HG02642 (cell line): Measurements from ENCODE around the gene TRHDE.

ENCODE experiments used
- ATAC-seq: cut with Tn5 transposase; IDR thresholded peaks from one replicate; pipeline ENCODE4 v1.9.1; 2021; ENCODE audit warnings: mild to moderate bottlenecking; ENCODE audit not compliant: unreplicated experiment, poor library complexity

The TRHDE gene

GRCh38 chr12:72433298-72433697 lies 161.1 kb downstream of the TRHDE start:
- no peak for ATAC-seq

GRCh38 chr12:72434999-72435398 lies 162.8 kb downstream of the TRHDE start:
- ATAC-seq: no peak

GRCh38 chr12:72442217-72442616 lies 170.0 kb downstream of the TRHDE start:
- ATAC-seq: no peak

GRCh38 chr12:72444125-72444524 lies 172.0 kb downstream of the TRHDE start:
- ATAC-seq: no peak

GRCh38 chr12:72444566-72444965 lies 172.4 kb downstream of the TRHDE start:
- ATAC-seq: no peak

GRCh38 chr12:72448089-72448488 lies 175.9 kb downstream of the TRHDE start:
- ATAC-seq: no peak

GRCh38 chr12:72448805-72449204 lies 176.6 kb downstream of the TRHDE start:
- ATAC-seq: no peak

- no peak for ATAC-seq
These were observed 180.9 kb downstream of the TRHDE start for GRCh38 chr12:72453066-72453465.

- no peak for ATAC-seq
These were observed 181.4 kb downstream of the TRHDE start for GRCh38 chr12:72453550-72453949.

GRCh38 chr12:72464471-72464870 lies 192.3 kb downstream of the TRHDE start:
- ATAC-seq: no peak

GRCh38 chr12:72465155-72465554 lies 193.0 kb downstream of the TRHDE start:
- ATAC-seq: no peak

GRCh38 chr12:72465940-72466630 lies 193.9 kb downstream of the TRHDE start:
- no peak for ATAC-seq

GRCh38 chr12:72467985-72468384 lies 195.8 kb downstream of the TRHDE start:
- ATAC-seq: no peak

GRCh38 chr12:72468505-72468904 lies 196.3 kb downstream of the TRHDE start:
- ATAC-seq: no peak

- ATAC-seq: no peak
These were observed 199.6 kb downstream of the TRHDE start for GRCh38 chr12:72471806-72472205.

- ATAC-seq: no peak
These were observed 200.2 kb downstream of the TRHDE start for GRCh38 chr12:72472350-72472749.

- no peak for ATAC-seq
These were observed 204.1 kb downstream of the TRHDE start for GRCh38 chr12:72476301-72476700.

GRCh38 chr12:72485017-72485701 lies 213.0 kb downstream of the TRHDE start:
- no peak for ATAC-seq

GRCh38 chr12:72491426-72491825 lies 219.3 kb downstream of the TRHDE start:
- ATAC-seq: no peak

- ATAC-seq: no peak
These were observed 221.2 kb downstream of the TRHDE start for GRCh38 chr12:72493407-72493806.

GRCh38 chr12:72498354-72498753 lies 226.2 kb downstream of the TRHDE start:
- no peak for ATAC-seq

- no peak for ATAC-seq
These were observed 227.1 kb downstream of the TRHDE start for GRCh38 chr12:72499244-72499643.
